Keratinocyte (primary cell): ENCODE results near the gene CD59. TPM values are rescaled to one million over a fixed set of nuclear protein-coding genes. Genes with fewer than 3 reads are reported as not detected.
A peak's percentile ranks its signal among the peaks of the same experiment; 100 is the strongest.

ENCODE experiments used
- DNase-seq: peaks from one replicate; pipeline ENCODE4 v3.0.0-alpha.2; 2011; ENCODE audit warnings: low read depth, missing footprints, low spot score
- FAIRE-seq: peaks from 2 replicates; lab custom pipeline; 2011; peaks lifted over from hg19 to GRCh38; lab: Jason Lieb, UNC
- H2AFZ ChIP-seq: 2 replicates; pipeline ENCODE4 v1.6.0; 2012; ENCODE audit warnings: low read length, control low read depth, inconsistent platforms; ENCODE audit not compliant: control insufficient read depth
- H3K27ac ChIP-seq: 2 replicates; pipeline ENCODE4 v1.5.1; 2011; ENCODE audit warnings: low read length; ENCODE audit not compliant: control insufficient read depth, insufficient read depth
- H3K27me3 ChIP-seq: 3 replicates; pipeline ENCODE4 v1.6.0; 2011; ENCODE audit warnings: low read length; ENCODE audit not compliant: control insufficient read depth, insufficient read depth; ENCODE audit errors: extremely low read depth
- H3K36me3 ChIP-seq, 2 experiments: 2 replicates in 1 of 2; 3 replicates in 1 of 2; pipeline ENCODE4 v1.5.1; 2011; ENCODE audit warnings: low read length in 2 of 2, mild to moderate bottlenecking in 1 of 2; ENCODE audit not compliant: control insufficient read depth in 2 of 2, insufficient read depth in 2 of 2; ENCODE audit errors: extremely low read depth in 1 of 2
- H3K4me1 ChIP-seq: 3 replicates; pipeline ENCODE4 v1.5.1; 2011; ENCODE audit warnings: low read length; ENCODE audit not compliant: control insufficient read depth, insufficient read depth; ENCODE audit errors: extremely low read depth
- H3K4me2 ChIP-seq: 3 replicates; pipeline ENCODE4 v1.6.0; 2011; ENCODE audit warnings: low read depth, low read length; ENCODE audit not compliant: control insufficient read depth, insufficient read depth; ENCODE audit errors: extremely low read depth
- H3K4me3 ChIP-seq, 3 experiments: fragments of 200-600 bp in 1 of 3; sonication (generic) in 1 of 3; 2 replicates in 2 of 3; 3 replicates in 1 of 3; pipeline ENCODE4 v1.5.1; 2011 to 2016; ENCODE audit warnings: low read length in 3 of 3, mild to moderate bottlenecking in 3 of 3, control low read depth in 2 of 3, inconsistent platforms in 1 of 3, low read depth in 1 of 3, mixed read lengths in 1 of 3, mixed run types in 1 of 3, moderate library complexity in 1 of 3; ENCODE audit not compliant: control insufficient read depth in 2 of 3, insufficient read depth in 2 of 3; ENCODE audit errors: extremely low read depth in 1 of 3
- H3K79me2 ChIP-seq: 2 replicates; pipeline ENCODE4 v1.6.0; 2012; ENCODE audit warnings: low read length; ENCODE audit not compliant: control insufficient read depth, insufficient read depth
- H3K9ac ChIP-seq: 3 replicates; pipeline ENCODE4 v1.6.0; 2011; ENCODE audit warnings: low read length; ENCODE audit not compliant: control insufficient read depth, insufficient read depth; ENCODE audit errors: extremely low read depth
- H3K9me1 ChIP-seq: 3 replicates; pipeline ENCODE4 v1.6.0; 2011; ENCODE audit warnings: low read length; ENCODE audit not compliant: control insufficient read depth, insufficient read depth; ENCODE audit errors: extremely low read depth
- H3K9me3 ChIP-seq: 2 replicates; pipeline ENCODE4 v1.5.1; 2012; ENCODE audit warnings: low read depth, low read length; ENCODE audit not compliant: control insufficient read depth
- H4K20me1 ChIP-seq: 3 replicates; pipeline ENCODE4 v1.6.0; 2011; ENCODE audit warnings: low read length; ENCODE audit not compliant: control insufficient read depth, insufficient read depth; ENCODE audit errors: extremely low read depth
- EZH2 ChIP-seq: IDR thresholded peaks from one replicate; pipeline ENCODE4 v1.6.1; 2012; ENCODE audit warnings: inconsistent platforms, mild to moderate bottlenecking, low read length, moderate library complexity
- dilution Hi-C: fragments of 300-500 bp; cut with MboI; formaldehyde crosslinking; loops from one replicate; pipeline ENCODE4 v1.7.0; 2020; ENCODE audit warnings: low sequenced_read_pairs; ENCODE audit not compliant: extremely low pct_ligation_motif_present
- polyA plus RNA-seq, 5 experiments: library from polyadenylated mRNA; depleted of rRNA in 3 of 5; stranded (reverse) in 3 of 5; stranded (forward) in 1 of 5; unstranded in 1 of 5; fragments of >200 nt; gene quantifications; 1 replicate in 1 of 5; 2 replicates in 3 of 5; 3 replicates in 1 of 5; pipeline versions ENCODE4 v1.2.1 to v1.2.3, GENCODE V29; 2011 to 2012; ENCODE audit warnings: missing spikeins in 2 of 5, low read depth in 1 of 5, low replicate concordance in 1 of 5
- TF ChIP-seq, protein P1 (sequence below), 3 experiments: IDR thresholded peaks in 1 of 3; conservative IDR thresholded peaks in 1 of 3; optimal IDR thresholded peaks in 1 of 3; 2 replicates in 2 of 3; 3 replicates in 1 of 3; pipeline versions ENCODE3 to v1.5.1; 2011; ENCODE audit warnings: low read length in 3 of 3, mild to moderate bottlenecking in 3 of 3, moderate library complexity in 2 of 3, control low read depth in 1 of 3, inconsistent platforms in 1 of 3; ENCODE audit not compliant: insufficient read depth in 2 of 3; ENCODE audit errors: extremely low read depth in 1 of 3

The CD59 gene
- polyA plus RNA-seq, 1 donor (not counting 4 experiments of a cell fraction or from before 2014, with no cell fraction given) = 1,349 TPM

- FAIRE-seq = no peak
- H2AFZ ChIP-seq = peak overlapping the region; percentile 17
- H3K4me3 ChIP-seq = no peak overlapping the region
These were observed 71.4 kb downstream of the CD59 start for GRCh38 chr11:33664827-33665226.

DNA sequence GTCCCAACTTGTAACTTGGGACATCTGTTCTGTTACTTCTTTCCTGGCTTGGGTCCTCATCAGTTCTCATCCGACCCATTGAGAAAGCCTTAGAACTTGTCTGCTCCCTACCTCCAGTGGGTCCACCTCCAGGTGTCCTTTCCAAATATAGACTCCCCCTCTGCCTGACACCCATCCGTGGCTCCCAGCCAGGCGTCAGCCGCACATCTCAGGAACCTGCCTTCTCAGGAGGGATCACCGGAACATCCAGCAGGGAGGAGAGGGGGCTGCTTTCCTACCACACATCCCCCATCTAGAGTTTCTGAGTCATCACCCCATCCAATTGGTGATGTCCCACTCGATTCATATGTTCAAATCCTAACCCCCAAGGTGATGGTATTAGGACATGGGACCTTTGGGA is 72.1 kb downstream of the CD59 start:
- TF ChIP-seq EZH2 = no peak
- TF ChIP-seq, protein P1, sequence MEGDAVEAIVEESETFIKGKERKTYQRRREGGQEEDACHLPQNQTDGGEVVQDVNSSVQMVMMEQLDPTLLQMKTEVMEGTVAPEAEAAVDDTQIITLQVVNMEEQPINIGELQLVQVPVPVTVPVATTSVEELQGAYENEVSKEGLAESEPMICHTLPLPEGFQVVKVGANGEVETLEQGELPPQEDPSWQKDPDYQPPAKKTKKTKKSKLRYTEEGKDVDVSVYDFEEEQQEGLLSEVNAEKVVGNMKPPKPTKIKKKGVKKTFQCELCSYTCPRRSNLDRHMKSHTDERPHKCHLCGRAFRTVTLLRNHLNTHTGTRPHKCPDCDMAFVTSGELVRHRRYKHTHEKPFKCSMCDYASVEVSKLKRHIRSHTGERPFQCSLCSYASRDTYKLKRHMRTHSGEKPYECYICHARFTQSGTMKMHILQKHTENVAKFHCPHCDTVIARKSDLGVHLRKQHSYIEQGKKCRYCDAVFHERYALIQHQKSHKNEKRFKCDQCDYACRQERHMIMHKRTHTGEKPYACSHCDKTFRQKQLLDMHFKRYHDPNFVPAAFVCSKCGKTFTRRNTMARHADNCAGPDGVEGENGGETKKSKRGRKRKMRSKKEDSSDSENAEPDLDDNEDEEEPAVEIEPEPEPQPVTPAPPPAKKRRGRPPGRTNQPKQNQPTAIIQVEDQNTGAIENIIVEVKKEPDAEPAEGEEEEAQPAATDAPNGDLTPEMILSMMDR (optimal IDR thresholded peaks at IDR 0.05 in 1 of 3, IDR thresholded peaks at IDR 0.05 in 1 of 3, conservative IDR thresholded peaks at IDR 0.05 in 1 of 3; ENCODE audit: extremely low read depth in 1 of 3, insufficient read depth in 2 of 3, low read length in 3 of 3) = no peak
- H3K9ac ChIP-seq = no peak overlapping the region
- H3K27me3 ChIP-seq = no peaks in the 10 kb centered on the region
- H3K9me1 ChIP-seq = no peaks in the 10 kb centered on the region
- no peaks in the 10 kb centered on the region for H4K20me1 ChIP-seq
- H3K9me3 ChIP-seq = no peaks in the 10 kb centered on the region
- H3K4me3 ChIP-seq = no peak overlapping the region
- DNase-seq (no peak), FAIRE-seq (no peak)
- H3K36me3 ChIP-seq = no peaks in the 10 kb centered on the region
- dilution Hi-C loops = no loop called here
- H3K79me2 ChIP-seq = no peaks in the 10 kb centered on the region
- H2AFZ ChIP-seq = no peak overlapping the region
- no peak overlapping the region for H3K4me2 ChIP-seq
- H3K27ac ChIP-seq = no peak overlapping the region
- peaks cover 25% of the 10 kb centered on the region for H3K4me1 ChIP-seq

More at GRCh38 chr11:33664827-33665226, 71.4 kb downstream of the CD59 start:
- H3K4me1 ChIP-seq = peaks cover 31% of the 10 kb centered on the region
- no peaks in the 10 kb centered on the region for H3K79me2 ChIP-seq
- H3K9me1 ChIP-seq = no peaks in the 10 kb centered on the region
- dilution Hi-C loops = no loop called here
- H4K20me1 ChIP-seq = no peaks in the 10 kb centered on the region
- H3K27me3 ChIP-seq = no peaks in the 10 kb centered on the region
- H3K36me3 ChIP-seq = no peaks in the 10 kb centered on the region
- no peak for TF ChIP-seq EZH2
- TF ChIP-seq, protein P1 (optimal IDR thresholded peaks at IDR 0.05 in 1 of 3, IDR thresholded peaks at IDR 0.05 in 1 of 3, conservative IDR thresholded peaks at IDR 0.05 in 1 of 3; ENCODE audit: extremely low read depth in 1 of 3, insufficient read depth in 2 of 3, low read length in 3 of 3) = no peak
- DNase-seq = no peak
- no peak overlapping the region for H3K27ac ChIP-seq
- no peak overlapping the region for H3K4me2 ChIP-seq
- H3K9ac ChIP-seq = no peak overlapping the region
- H3K9me3 ChIP-seq = no peaks in the 10 kb centered on the region
